ENCODE data around the gene SPATC1L.
A peak's percentile ranks its signal among the peaks of the same experiment; 100 is the strongest.
"Not testable (repeated sequence)": the region's sequence is repeated elsewhere in the genome, so short reads cannot be mapped to it uniquely, and the experiment has no call there.

The SPATC1L gene

GRCh38 chr21:46147429-46147828 is 36.8 kb downstream of the SPATC1L start:
- peak; percentile 50 for DNase-seq

- no peak for DNase-seq
Observed at GRCh38 chr21:46146856-46147255, 37.4 kb downstream of the SPATC1L start.

DNA sequence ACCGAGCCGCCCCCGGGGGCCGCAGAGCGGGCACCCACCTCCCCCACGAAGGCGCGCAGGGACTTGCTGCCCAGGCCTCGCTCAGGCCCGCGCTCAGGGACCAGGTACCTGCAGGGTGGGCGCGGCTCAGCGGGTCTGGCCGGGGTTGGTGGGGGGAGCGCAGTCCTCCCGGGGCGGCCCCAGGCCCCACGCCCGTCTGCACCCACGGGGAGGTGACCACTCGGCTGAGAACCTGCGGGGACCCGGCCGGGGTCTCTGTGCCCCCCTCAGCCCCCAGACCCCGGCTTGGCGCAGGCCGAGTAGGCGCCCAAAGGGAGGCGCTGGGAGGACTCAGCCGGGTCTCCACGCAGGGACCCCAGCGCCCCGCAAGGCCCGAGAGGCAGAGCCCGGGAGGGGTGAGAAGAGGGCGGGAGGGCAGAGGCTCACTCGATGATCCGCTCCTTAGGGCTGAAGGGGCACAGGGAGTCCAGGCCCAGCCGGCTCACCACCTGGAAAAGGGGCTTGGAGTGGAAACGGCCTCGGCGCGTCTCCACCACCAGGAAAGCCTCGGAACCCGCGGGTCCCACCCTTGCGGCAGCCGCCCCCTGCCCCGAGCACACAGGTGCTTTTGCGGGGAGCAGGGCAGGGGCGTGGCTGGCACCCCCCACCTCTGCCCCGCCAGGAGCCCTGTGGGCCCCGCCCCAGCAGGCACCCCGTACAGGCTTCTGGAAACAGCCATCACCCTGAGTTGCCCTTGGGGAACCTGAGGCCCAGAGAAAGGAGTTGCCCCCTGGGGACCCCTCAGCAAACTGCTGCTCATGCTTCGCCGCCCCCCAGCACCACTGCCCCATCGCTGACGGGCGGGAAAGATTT is 38.2 kb downstream of the SPATC1L start:
- no peak for DNase-seq

DNA sequence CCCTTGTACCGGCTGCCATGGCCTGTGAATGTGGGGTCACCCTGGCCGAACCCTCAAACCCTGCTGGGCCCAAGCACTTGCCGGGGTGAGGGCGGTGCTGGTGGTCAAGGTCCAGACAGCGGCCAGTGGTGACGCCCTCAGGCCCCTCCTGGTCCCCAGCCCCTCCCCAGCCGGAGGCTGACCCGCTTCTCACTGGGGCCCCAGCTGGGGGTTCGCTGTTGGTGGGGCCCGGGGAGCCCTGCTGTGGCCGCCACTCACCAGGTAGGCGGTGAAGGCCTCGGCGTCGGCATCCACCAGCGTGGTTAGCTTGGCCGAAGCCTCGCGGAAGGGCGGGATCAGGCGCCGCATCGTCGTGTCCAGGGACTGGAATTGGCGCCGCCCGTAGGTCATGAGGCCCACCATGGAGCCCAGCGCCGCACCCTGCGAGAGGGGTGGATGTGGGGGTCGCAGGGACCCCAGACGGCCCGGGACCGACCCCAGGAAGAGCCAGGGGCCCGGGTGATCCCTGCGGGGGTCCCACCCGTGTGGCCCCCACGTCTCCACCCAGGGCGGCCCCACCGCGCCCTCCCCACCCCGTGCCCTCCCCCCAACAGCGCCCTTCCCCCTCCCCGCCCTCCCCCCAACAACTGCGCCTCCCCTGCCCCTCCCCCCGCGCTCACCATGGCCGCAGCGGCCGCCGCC is 39.0 kb downstream of the SPATC1L start:
- DNase-seq: no peak

GRCh38 chr21:46144464-46145070 is 39.7 kb downstream of the SPATC1L start:
- DNase-seq: no peak

DNA sequence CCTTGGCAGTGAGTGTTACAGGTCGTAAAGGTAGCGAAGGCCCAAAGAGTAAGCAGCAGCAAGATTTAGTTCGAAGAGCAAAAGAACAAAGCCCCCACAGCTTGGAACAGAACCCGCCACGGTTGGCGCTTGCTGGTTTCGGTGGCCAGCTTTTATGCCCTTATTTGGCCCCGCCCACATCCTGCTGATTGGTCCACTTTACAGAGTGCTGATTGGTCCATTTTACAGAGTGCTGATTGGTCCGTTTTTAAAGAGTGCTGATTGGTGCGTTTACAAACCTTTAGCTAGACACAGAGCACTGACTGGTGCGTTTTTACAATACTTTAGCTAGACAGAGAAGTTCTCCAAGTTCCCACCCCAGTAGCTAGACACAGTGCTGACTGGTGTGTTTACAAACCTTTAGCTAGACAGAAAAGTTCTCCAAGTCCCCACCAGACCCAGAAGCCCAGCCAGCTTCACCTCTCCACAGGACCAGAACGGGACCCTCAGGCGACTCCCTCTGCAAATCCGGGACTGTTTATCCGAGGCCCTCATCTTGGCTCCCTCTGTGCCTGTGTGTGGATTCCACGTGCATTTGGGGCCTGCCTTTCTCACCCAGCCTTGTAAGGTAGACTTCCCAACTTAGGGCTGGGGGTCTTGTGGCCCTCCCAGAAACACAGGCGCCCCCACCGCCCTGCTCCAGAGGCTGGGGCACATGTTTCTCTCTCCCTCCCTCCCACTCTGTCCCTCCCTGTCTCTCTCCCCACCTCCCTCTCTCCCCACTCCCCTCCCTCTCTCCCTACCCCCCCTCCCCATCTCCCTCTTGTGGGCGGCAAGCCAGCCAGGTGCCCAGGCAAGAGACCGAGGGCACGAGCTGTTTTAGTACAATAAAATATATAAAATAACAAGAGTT is 41.4 kb downstream of the SPATC1L start:
- DNase-seq: no peak

DNA sequence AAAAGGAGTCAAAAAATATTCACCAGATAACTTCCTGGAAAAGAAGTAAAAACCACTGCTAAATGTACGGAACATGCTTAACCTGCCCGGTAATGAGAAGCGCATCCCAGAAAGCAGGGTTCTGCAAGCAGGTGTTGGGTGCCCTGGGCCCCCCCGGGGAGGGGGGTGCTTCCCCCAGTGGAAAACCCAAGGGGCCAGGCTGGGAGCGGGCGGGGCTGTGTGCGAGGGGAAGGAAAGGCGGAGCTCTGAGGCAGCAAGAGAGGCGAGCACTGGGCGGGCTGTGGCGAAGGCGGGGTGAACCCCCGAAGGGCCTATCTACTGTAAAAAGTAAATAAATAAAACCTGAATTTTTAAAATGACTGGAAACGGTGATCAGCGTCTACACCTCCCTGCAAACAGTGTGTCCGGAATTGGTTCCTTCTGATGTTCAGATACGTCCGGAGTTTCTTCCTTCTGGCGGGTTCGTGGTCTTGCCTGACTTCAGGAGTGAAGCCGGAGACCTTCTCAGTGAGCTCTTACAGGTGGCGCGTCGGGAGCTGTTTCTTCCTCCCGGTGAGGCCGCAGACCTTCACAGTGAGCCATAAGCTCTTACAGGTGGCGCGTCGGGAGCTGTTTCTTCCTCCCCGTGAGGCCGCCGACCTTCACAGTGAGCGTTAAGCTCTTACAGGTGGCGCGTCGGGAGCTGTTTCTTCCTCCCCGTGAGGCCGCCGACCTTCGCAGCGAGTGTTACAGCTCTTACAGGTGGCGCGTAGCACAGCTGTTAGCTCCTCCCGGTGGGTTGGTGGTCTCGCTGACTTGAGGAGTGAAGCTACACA is 42.3 kb downstream of the SPATC1L start:
- no peak for DNase-seq

DNA sequence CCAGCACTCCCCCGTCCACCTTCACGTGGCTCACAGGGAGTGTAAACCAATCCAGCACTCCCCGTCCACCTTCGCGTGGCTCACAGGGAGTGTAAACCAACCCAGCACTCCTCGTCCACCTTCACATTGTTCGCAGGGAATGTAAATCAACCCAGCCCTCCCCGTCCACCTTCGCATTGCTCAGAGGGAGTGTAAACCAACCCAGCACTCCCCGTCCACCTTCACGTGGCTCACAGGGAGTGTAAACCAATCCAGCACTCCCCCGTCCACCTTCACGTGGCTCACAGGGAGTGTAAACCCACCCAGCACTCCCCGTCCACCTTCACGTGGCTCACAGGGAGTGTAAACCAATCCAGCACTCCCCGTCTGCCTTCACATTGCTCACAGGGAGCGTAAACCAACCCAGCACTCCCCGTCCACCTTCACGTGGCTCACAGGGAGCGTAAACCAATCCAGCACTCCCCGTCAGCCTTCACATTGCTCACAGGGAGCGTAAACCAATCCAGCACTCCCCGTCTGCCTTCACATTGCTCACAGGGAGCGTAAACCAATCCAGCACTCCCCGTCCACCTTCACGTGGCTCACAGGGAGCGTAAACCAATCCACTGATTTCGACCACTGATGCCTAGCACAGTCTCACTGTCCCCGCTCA is 43.8 kb downstream of the SPATC1L start:
- not testable (repeated sequence) for DNase-seq

DNA sequence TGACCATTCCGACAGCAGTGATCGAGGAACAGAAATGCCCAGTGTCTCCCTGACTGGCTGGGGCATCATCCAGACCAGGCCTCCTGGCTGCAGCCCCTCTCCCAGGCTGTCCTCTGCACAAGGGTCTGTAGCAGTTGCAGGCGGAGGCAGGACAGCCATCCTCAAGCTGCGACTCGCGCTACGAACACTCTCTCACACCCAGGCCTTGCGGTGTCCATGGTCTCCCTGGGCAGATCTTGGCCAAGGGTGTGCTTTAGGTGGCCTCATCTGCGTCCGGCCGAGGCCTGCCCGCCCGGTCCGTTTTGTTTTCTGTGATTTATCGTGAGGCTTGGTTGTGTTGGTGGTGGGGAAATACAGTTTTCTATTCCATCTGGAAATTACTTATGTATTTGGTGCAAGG is 44.6 kb downstream of the SPATC1L start:
- DNase-seq: no peak

- DNase-seq: no peak
Observed at GRCh38 chr21:46138383-46138970, 45.8 kb downstream of the SPATC1L start.

- DNase-seq: no peak
Observed at GRCh38 chr21:46137908-46138307, 46.4 kb downstream of the SPATC1L start.

DNA sequence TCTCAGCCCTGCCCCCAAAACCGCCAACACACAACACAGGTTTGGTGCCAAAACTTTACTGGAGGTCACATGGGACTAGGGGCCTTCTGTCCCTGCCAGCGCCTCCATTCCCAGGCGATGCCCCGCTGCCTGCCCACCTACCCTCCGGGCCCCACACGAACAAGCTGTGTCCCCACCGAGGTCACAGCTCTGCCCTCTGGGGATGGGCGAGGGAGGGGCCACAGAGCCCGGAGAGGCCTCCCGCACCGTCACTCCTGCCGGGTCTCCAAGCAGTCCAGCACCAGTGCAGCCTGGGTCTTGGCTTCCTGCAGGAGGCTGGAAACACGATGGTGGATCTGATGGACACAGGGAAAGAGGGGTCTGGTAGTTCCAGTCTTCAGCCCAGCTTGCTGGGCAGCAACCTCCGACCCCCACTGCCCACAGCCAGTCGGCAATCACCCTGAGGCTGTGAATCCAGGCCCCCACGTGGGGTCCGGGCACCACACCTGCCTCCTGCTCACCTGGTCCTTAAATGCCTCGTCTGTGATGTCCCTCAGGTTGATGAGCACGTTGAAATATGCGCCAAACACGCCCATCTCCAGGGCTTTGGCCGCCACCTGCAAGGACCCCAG is 47.4 kb downstream of the SPATC1L start:
- no peak for DNase-seq

- DNase-seq: no peak
Observed at GRCh38 chr21:46135782-46136395, 48.4 kb downstream of the SPATC1L start.

DNA sequence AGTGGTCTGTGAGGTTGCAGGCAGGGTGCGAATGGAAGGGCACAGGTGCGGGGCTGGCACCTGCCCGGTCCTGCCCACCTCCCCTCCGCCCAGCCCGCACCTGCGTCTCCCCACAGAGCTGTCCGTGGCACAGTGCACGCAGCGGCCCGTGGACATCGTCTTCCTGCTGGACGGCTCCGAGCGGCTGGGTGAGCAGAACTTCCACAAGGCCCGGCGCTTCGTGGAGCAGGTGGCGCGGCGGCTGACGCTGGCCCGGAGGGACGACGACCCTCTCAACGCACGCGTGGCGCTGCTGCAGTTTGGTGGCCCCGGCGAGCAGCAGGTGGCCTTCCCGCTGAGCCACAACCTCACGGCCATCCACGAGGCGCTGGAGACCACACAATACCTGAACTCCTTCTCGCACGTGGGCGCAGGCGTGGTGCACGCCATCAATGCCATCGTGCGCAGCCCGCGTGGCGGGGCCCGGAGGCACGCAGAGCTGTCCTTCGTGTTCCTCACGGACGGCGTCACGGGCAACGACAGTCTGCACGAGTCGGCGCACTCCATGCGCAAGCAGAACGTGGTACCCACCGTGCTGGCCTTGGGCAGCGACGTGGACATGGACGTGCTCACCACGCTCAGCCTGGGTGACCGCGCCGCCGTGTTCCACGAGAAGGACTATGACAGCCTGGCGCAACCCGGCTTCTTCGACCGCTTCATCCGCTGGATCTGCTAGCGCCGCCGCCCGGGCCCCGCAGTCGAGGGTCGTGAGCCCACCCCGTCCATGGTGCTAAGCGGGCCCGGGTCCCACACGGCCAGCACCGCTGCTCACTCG is 52.2 kb downstream of the SPATC1L start:
- no peak for DNase-seq

DNA sequence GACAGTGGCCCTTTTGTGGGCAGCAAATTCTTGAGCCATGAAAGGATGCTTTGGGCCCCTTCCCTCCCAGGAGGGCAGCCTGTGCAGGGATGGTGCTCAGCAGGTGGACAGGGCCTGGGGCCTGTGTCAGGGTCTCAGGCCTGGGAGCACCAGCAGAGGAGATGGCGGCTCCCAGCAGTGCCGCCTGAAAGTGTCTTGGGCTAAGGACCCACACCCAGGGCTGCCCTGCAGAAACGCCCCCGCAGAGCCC is 52.7 kb downstream of the SPATC1L start:
- no peak for DNase-seq

- no peak for DNase-seq
Observed at GRCh38 chr21:46130831-46131587, 53.2 kb downstream of the SPATC1L start.

DNA sequence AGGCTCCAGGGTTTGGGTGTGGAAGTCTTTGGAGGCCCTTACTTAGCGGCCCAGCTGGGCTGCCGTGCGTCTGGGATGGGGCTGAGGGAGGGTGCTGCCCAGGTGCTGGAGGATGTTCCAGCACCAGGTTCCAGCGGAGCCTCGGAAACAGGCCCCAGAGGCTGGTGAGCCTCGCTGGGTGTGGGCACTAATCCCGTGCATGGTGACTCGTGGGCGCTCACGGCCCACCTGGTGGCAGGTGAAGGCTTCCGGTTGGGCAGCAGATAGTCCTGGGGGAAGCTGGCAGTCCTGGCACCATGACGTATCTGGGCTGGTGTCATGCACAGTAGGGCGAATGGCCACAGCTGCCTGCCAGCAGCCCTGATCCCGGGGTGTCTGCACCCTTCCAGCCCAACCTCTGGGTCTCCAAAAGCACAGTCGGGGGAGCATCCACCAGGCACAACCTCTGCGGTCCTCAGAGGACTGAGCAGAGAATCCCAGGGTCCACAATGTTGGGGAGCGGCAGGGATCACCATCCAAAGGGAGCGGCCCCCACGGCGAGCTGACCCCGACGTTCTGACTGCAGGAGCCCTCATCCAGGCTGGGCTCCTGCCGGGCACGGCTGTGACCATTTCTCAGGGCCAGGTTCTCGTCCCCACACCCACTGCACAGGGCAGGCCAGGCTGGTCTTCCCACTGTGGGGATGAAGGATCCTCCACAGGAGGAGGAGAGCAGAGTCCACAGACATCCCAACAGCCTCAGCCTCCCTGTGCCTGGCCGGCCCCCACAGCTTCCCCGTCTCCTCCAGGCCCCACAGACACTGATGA is 54.2 kb downstream of the SPATC1L start:
- DNase-seq: no peak

Data from activated naive CD4-positive, alpha-beta T cell treated with anti-CD3 and anti-CD28 coated beads, Interleukin-2, amount 50 U/mL, for 16 hours (primary cell).